RPMI8226 (cell line): ENCODE data around the gene SPRYD3.
"Not testable (repeated sequence)": the region's sequence is repeated elsewhere in the genome, so short reads cannot be mapped to it uniquely, and the experiment has no call there.

ENCODE experiments used
- DNase-seq: peaks from one replicate; pipeline ENCODE4 v3.0.0-alpha.2; 2015

SPRYD3 gene

DNA sequence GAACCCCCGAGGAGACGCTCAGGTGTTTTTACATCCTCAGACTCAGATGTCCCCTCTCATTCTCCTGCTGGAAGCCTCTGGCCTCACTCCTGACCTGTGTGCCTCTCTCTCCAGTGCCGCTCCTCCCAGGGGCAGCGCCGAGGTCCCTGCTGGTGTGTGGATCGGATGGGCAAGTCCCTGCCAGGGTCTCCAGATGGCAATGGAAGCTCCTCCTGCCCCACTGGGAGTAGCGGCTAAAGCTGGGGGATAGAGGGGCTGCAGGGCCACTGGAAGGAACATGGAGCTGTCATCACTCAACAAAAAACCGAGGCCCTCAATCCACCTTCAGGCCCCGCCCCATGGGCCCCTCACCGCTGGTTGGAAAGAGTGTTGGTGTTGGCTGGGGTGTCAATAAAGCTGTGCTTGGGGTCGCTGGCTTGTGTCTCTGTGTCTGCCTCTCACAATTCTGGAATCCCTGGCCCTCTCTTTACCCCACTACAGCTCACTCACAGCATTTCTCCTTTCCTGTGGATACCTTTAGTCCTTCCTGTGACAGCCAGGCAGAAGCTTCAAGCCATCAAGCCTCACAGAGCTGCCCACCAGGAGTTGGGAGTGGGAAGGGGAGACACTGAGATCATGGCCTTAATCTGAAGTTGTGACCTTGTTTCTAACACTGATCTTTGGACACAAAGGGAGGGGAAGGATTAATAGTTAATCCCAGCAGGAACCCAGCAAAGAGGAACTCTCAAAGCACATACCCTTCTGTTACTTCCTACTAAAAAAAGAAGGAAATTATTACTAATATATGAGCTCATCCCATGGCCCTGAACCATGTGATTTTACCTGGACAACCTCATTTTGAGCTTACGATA is 23.0 kb upstream of the SPRYD3 start:
- no peak for DNase-seq

DNA sequence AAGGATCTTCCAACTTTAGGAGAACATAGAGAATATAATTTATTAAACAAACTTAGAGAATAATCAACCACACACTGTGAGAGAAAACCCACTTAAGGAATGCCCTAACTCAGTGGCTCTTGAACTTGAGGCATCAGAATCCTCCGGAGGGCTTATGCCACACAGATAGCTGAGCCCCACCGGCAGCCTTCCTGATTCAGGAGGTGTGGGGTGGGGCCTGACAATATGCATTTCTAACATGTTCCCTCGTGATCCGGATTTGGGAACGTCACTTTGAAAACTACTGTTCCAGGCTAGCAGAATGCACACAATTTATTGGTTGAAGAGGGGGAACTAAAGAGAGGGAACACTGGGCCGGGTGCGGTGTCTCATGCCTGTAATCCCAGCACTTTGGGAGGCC is 22.1 kb upstream of the SPRYD3 start:
- no peak for DNase-seq

DNA sequence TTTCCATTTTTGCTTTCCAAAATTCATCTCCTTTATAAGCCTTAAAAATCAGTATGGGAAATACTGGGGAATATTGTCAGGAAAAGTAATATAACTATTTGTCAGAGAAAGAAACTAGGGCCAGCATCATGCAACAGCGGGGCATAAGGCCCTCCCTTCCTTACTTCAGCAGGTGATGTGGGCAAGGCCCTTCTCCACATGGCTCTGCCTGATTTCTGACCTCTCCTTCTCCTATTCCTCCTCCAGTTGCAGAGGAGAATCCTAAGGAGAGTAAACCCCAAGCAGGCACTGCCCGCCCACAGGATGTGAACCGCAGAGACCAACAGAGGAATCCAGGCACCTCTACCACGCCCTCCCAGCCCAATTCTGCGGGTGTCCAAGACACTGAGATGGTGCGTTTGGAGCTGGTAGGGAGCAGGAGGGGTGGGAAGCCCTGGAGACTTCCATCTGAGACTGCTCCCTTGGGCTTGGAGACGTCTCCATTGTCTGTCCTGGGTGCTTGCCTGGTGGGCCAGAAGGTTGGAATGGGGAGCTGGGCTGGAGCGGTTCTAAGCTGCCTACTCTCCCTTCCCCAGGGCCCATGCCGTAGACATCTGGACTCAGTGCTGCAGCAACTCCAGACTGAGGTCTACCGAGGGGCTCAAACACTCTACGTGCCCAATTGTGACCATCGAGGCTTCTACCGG is 21.4 kb upstream of the SPRYD3 start:
- DNase-seq: no peak

DNA sequence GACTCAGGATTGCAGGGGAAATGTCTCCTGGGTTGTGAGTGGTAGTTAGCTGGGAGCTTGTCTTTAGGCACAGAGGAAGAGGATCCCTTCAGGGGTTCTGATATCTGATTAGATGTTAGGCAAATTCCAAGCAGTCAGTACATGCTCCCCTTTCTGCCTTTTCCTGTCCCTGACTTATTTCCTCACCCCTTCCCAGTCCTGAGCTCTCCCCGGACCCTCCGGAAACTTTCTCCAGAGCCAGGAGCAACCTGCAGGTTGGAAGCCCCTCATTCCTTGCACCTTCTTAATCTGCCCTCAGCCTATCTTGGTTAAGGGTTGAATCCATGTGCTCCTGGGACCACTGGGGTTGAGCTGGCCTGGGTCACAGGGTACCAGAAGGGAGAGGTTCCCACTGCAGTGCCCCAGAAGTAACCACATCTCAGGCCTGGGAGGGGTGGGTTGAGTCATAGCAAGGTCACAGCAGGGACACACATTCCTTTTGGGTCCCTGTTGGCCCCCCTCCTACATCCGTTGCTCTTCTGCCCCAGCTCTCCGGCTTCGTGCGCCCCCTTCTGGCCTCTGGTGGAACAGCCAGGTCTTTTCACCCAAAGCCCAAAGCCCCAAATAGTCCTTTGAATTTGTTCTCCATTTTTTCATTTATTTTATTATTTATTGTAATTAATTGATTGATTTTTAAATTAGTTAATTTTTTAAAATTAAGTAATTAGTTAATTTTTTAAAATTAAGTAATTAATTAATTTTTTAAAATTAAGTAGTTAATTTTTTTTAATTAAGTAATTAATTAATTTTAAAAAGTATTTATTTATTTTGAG is 20.1 kb upstream of the SPRYD3 start:
- peak; percentile 83 for DNase-seq

DNA sequence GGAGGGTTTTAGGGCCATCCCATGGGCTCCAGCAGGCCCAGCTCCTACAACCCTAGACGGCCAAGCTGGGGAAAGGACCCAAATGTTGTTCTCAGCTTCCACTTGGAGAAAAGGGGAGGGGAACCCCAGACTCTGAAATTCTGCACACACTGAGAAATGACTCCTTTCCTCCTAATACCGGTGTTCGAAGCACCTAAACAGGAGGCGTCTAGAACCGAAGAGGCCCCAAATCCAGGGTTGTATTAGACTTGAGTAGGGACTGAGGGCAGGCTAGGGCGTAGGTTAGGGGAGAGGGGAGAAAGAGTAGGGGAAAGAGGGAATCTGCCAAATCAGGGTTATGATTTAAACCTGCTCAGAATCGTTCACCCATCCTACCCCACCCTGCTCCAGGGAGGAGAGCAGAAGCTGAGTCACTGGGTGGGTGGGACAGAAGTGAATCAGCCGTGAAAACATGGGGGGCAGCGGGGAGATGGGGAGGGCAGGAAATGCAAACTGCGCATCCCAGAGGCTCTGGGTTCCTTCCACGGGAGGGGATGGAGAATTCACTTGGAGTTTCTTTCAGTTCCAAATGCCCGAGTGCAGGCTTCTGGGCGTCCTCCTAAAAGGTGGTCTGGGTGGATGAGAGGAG is 19.3 kb upstream of the SPRYD3 start:
- peak; percentile 26 for DNase-seq

GRCh38 chr12:53097564-53098353 is 18.6 kb upstream of the SPRYD3 start, which contains the start of gene IGFBP6:
TSS of gene IGFBP6 (plus strand) at chr12:53097667. CDS start at chr12:53097718, 51 bp downstream.
- DNase-seq: peak; percentile 87

DNA sequence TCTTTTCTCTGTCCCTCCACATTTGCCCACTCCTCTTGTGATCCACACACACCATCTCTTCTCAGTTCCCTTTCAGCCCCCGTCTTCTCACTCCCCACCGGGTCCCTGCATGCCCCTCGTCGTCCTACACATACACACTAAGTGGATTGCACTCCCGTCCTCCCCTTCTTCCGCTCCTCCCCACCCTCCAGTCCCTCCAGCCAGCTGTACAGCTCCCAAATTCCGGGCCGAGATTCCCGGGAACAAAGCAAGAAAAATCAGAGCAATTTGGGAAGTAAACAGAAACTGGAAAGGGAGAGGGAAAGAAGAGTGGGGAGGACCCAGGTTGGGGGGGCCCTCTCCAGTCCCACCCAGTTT is 18.0 kb upstream of the SPRYD3 start:
- no peak for DNase-seq

DNA sequence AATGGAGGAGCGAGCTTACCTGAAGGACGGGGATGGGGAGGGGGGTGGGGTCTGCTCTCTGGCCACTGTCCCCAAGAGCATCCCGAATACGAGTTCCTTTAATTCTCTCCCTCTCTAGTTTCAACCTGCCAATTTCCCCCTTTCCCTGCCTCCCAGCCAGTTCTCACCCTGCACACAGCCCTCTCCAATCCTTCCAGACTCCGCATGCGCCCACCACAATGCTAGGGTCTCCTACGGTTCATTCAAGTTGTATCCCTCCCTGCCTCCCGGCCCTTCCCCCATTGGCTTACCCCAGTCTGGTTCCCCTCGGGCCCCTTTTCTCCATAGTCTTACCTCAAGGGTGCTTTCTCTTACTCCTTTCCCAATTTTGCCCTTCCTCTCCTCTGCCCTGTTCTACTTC is 17.6 kb upstream of the SPRYD3 start:
- no peak for DNase-seq

GRCh38 chr12:53096089-53096741 is 17.0 kb upstream of the SPRYD3 start:
- DNase-seq: no peak

DNA sequence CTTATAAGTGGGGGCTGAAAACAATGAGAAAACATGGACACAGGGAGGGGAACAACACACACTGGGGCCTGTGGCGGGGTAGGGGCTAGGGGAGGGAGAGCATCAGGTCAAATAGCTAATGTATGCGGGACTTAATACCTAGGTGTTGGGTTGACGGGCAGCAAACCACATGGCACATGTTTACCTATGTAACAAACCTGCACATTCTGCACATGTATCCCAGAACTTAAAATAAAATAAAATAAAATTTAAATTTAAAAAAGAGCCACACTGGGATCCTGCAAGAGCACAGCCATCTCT is 16.4 kb upstream of the SPRYD3 start:
- DNase-seq: not testable (repeated sequence)

DNA sequence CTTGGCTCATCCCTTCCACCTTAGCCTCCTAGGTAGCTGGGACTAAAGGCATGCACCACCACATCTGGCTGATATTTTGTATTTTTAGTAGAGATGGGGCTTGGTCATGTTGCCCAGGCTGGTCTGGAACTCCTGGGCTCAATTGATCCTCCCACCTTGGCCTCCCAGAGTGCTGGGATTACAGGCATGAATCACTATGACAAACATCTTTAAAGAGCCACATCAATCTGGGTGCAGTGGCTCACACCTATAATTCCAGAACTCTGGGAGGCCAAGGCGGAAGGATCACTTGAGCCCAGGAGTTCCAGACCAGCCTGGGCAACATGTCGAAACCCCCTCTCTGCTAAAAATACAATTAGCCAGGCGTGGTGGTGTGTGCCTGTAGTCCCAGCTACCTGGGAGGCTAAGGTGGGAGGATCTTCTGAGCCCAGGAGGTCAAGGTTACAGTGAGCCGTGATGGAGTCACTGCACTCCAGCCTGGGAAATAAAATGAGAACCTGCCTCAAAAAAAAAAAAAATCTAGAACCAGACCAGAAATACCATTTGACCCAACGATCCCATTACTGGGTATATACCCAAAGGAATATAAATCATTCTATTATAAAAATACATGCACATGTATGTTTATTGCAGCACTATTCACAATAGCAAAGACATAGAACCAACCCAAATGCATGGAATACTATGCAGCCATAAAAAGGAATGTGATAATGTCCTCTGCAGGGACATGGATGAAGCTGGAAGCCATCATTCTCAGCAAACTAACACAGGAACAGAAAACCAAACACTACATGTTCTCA is 15.8 kb upstream of the SPRYD3 start:
- DNase-seq: not testable (repeated sequence)

GRCh38 chr12:53094394-53094787 is 15.2 kb upstream of the SPRYD3 start:
- DNase-seq: no peak

- DNase-seq: no peak
These were observed 14.7 kb upstream of the SPRYD3 start for GRCh38 chr12:53093777-53094393.

DNA sequence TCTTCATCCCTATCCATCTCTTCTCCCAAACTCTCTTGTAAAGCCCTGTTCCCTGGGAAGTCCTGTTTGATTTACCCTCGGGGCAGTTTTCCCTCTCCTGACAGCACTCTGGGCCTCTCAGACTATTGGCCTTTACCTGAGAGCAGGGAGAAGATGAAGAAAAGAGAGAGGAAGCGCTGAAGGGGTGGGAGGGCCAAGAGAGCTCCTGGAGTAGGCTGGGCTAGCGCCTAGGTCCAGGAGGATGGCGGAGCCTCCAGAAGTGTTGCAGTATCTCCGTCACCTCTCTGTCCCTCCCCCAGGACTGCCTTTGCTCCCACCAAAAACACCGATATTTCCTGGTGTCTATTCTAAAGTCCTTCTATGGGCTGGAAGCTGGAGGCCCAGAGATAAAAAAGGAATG is 12.6 kb upstream of the SPRYD3 start:
- DNase-seq: no peak

DNA sequence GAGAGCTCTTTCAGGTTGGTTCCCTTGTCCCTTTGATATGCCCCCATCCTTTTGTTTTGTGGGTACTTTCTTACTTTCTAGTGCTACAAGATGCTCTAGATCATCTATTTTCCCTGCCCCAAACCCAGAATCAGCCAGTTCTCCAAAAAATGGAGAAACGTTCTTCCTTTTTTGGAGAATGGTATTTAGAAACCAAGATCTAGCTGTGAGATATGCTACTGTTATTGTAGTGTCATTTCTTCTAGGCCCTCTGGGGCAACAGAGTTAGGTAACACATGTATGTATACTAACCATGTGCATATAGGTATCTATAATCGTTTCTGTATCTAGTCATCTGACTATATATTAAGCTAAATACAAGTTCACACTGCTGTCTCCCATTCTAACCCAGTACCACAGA is 11.4 kb upstream of the SPRYD3 start:
- DNase-seq: no peak

- no peak for DNase-seq
These were observed 10.9 kb upstream of the SPRYD3 start for GRCh38 chr12:53090105-53090504.

DNA sequence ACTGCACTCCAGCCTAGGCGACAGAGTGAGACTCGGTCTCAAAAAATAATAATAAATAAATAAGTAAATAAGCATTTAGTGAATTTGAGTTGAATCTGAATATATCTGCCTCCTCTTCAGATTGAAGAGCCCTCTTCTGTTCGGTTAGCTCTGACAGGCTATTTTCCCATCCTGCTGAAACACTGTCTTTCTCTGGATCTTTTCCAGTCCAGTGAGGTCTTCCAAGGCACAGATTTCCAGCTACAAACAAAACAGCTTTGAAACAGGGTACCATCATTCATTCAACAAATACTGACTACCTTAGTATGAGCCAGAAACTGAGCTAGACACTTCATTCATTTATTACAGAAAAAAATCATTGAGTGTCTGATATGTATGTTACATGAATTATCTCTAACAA is 7.2 kb upstream of the SPRYD3 start:
- no peak for DNase-seq

DNA sequence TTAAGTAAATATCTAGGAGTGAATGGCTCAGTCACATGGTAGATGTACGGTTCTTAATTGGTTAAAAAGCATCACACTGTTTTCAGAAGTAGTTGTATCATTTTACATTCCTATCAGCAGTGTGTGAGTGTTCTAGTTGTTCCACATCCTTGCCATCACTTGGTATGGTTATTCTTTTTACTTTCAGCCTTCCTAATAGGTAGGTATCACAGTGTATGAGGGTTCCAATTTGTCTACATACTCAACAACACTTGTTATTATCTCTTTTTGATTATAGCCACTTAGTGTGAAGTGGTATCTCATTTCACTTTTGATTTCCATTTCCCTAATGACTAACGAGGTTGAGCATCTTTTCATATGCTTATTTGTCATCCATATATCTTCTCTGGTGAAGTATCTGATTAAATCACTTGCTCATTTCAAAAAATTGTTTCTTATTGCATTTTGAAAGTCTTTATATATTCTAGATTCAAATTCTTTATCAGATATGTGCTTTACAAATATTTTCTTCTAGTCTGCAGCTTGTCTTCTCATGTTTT is 3.5 kb upstream of the SPRYD3 start:
- DNase-seq: no peak

- peak; percentile 90 for DNase-seq
These were observed 565 bp downstream of the SPRYD3 start for GRCh38 chr12:53078425-53079225.
